ENCODE data around the gene TMTC4.

The TMTC4 gene

DNA sequence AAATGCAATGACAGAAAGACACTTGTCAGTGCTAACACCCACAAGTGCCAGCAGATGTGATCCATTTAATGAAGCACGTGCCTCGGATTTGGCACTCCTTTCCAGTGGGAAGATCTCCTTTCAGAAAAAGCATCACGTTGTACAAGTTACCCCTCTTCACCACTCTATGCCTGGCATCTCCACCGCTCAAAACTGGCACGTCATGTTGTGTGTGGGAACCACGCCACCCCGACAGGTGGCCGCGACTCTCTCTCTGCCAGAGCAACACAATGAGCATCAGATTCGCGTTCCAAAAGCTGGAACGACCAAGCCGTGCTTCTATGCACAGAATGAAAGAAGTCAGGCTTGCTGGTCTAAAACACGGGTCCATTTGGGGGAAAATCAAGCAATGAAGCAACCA is 24.3 kb downstream of the TMTC4 start:
- Histone ChIP-seq H3K27ac (ENCODE audit: low read depth in 2 of 2, low read length in 2 of 2) (no peak overlapping the region), H3K9me3 (ENCODE audit: control insufficient read depth in 2 of 2, low read length in 2 of 2) (no peaks in the 10 kb centered on the region), H3K9ac (ENCODE audit: low read depth in 1 of 2, low read length in 2 of 2) (no peak overlapping the region), H3K27me3 (ENCODE audit: control insufficient read depth in 2 of 2, insufficient read depth in 2 of 2, low read length in 2 of 2) (no peaks in the 10 kb centered on the region), H3K4me1 (ENCODE audit: control insufficient read depth in 2 of 2, insufficient read depth in 2 of 2, low read length in 2 of 2) (no peaks in the 10 kb centered on the region), H3K4me3 (ENCODE audit: low read length in 2 of 2) (no peak overlapping the region), H3K36me3 (ENCODE audit: control insufficient read depth in 2 of 2, insufficient read depth in 2 of 2, low read length in 2 of 2) (peaks cover 7% of the 10 kb centered on the region in 2 donors)

DNA sequence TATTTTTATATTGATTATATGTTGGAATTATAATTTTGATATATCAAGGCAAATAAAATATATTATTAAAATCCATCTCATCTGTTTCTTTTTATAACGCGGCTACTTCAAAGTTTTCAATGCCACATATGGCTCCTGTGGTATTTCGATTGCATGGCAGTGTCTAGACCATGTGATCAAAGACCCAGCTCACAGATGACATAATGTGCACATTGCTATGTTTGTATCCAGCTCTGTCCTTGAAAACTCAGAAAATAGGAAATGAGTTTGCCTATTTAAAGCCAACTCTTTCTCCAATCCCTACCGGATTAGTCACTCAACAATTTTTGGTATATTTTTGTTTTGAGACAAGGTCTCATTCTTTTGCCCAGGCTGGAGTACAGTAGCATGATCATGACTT is 26.2 kb downstream of the TMTC4 start:
- H3K4me1 ChIP-seq (ENCODE audit: control insufficient read depth in 2 of 2, insufficient read depth in 2 of 2, low read length in 2 of 2), result no peaks in the 10 kb centered on the region
- H3K27ac ChIP-seq (ENCODE audit: low read depth in 2 of 2, low read length in 2 of 2), result no peak overlapping the region
- H3K4me3 ChIP-seq (ENCODE audit: low read length in 2 of 2), result no peak overlapping the region
- H3K27me3 ChIP-seq (ENCODE audit: control insufficient read depth in 2 of 2, insufficient read depth in 2 of 2, low read length in 2 of 2), result no peaks in the 10 kb centered on the region
- no peak overlapping the region for H3K9ac ChIP-seq (ENCODE audit: low read depth in 1 of 2, low read length in 2 of 2)
- H3K9me3 ChIP-seq (ENCODE audit: control insufficient read depth in 2 of 2, low read length in 2 of 2), result no peaks in the 10 kb centered on the region
- H3K36me3 ChIP-seq (ENCODE audit: control insufficient read depth in 2 of 2, insufficient read depth in 2 of 2, low read length in 2 of 2), result peaks cover 2 to 6% of the 10 kb centered on the region in 2 donors

DNA sequence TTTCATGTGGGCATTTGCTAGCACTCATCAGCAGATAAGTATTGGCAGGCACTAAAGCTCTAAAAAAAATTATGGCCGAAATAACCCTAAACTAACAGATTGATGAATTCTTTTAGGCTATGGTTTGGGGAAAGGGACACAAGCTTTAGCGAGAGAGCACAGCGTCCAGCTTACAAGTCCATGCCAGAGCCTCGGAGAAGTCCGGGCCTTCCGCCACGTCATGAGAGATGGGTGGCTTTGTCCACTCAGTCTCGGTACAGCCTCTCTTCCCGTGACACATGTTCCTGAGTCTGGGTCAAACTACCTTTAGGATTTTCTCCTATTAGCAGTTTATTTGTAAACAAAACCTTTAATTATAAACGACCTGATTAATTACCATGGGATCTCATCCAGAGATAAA is 27.7 kb downstream of the TMTC4 start:
- Histone ChIP-seq H3K27ac (ENCODE audit: low read depth in 2 of 2, low read length in 2 of 2) (no peak overlapping the region), H3K27me3 (ENCODE audit: control insufficient read depth in 2 of 2, insufficient read depth in 2 of 2, low read length in 2 of 2) (no peaks in the 10 kb centered on the region), H3K4me3 (ENCODE audit: low read length in 2 of 2) (no peak overlapping the region), H3K36me3 (ENCODE audit: control insufficient read depth in 2 of 2, insufficient read depth in 2 of 2, low read length in 2 of 2) (peaks cover 8 to 14% of the 10 kb centered on the region in 2 donors), H3K4me1 (ENCODE audit: control insufficient read depth in 2 of 2, insufficient read depth in 2 of 2, low read length in 2 of 2) (no peaks in the 10 kb centered on the region), H3K9me3 (ENCODE audit: control insufficient read depth in 2 of 2, low read length in 2 of 2) (no peaks in the 10 kb centered on the region), H3K9ac (ENCODE audit: low read depth in 1 of 2, low read length in 2 of 2) (no peak overlapping the region)

DNA sequence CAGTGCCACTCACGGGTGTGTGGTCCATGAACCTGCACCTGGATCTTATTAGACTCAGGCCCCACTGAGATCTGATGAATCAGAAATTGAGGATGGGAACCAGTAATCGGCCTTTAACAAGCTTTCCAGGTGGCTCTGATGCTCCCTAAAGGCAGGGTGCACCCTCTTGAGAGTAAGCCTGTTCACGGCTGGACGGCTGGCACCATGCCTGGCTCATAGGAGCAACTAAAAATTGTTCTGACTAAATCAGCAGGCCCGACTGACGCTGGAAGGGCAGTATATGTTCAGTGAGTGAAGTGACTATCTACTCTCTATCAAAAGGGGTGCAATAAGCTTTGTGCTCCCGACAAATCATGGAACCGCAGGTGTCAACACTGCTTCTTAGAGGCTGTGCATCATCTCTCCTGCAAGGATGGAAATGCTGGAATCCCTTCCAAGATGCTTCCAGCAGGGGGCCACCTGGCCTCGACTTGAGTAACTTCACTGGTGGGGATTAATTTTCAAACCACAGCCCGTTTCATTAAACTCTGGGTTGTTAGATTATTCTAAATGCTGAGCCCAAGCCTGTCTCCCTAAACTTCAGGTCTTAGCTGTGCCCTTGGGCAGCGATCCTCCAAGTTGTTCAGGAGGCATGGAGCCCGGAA is 28.4 kb downstream of the TMTC4 start:
- no peak overlapping the region for H3K9ac ChIP-seq (ENCODE audit: low read depth in 1 of 2, low read length in 2 of 2)
- no peaks in the 10 kb centered on the region for H3K4me1 ChIP-seq (ENCODE audit: control insufficient read depth in 2 of 2, insufficient read depth in 2 of 2, low read length in 2 of 2)
- no peaks in the 10 kb centered on the region for H3K9me3 ChIP-seq (ENCODE audit: control insufficient read depth in 2 of 2, low read length in 2 of 2)
- H3K27me3 ChIP-seq (ENCODE audit: control insufficient read depth in 2 of 2, insufficient read depth in 2 of 2, low read length in 2 of 2), result no peaks in the 10 kb centered on the region
- no peak overlapping the region for H3K4me3 ChIP-seq (ENCODE audit: low read length in 2 of 2)
- H3K36me3 ChIP-seq (ENCODE audit: control insufficient read depth in 2 of 2, insufficient read depth in 2 of 2, low read length in 2 of 2), result peaks cover 10 to 17% of the 10 kb centered on the region in 2 donors
- H3K27ac ChIP-seq (ENCODE audit: low read depth in 2 of 2, low read length in 2 of 2), result no peak overlapping the region

DNA sequence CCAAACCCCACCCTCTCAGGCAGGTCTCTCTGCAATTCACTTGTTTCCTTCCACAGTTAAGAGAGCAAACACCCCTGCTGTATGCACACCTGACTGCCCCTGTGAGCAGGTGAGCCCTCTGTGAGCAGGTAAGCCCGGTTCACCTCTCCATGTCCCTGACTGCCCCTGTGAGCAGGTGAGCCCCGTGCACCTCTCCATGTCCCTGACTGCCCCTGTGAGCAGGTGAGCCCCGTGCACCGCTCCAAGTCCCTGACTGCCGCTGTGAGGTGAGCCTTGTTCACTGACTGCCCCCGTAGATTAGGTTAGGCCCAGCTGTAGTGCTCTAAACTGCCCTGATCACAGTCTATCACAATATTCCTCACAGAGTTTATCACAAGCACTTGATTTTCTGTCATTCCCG is 29.2 kb downstream of the TMTC4 start:
- peaks cover 14 to 17% of the 10 kb centered on the region in 2 donors for H3K36me3 ChIP-seq (ENCODE audit: control insufficient read depth in 2 of 2, insufficient read depth in 2 of 2, low read length in 2 of 2)
- no peak overlapping the region for H3K4me3 ChIP-seq (ENCODE audit: low read length in 2 of 2)
- H3K27ac ChIP-seq (ENCODE audit: low read depth in 2 of 2, low read length in 2 of 2), result no peak overlapping the region
- no peak overlapping the region for H3K9ac ChIP-seq (ENCODE audit: low read depth in 1 of 2, low read length in 2 of 2)
- no peaks in the 10 kb centered on the region for H3K27me3 ChIP-seq (ENCODE audit: control insufficient read depth in 2 of 2, insufficient read depth in 2 of 2, low read length in 2 of 2)
- no peaks in the 10 kb centered on the region for H3K4me1 ChIP-seq (ENCODE audit: control insufficient read depth in 2 of 2, insufficient read depth in 2 of 2, low read length in 2 of 2)
- H3K9me3 ChIP-seq (ENCODE audit: control insufficient read depth in 2 of 2, low read length in 2 of 2), result no peaks in the 10 kb centered on the region

DNA sequence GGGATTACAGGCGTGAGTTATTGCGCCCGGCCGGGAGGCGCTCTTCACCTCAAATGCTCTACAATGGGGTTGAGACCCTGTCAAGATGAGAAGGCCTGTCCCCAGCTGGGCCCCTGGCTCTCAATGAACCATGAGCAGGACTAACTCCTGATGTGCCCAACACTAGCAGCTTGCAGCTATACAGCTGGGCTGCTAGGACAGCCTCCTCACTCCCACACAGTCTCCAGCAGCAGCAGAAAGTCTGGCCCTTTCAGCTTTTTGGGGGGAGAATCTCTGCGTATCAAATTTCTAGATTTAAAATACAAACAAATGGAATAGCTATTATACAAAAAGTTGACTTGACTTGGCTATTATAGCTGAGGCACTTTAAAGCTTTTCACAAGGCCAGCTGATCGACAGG is 30.2 kb downstream of the TMTC4 start:
- no peaks in the 10 kb centered on the region for H3K4me1 ChIP-seq (ENCODE audit: control insufficient read depth in 2 of 2, insufficient read depth in 2 of 2, low read length in 2 of 2)
- peaks cover 14 to 17% of the 10 kb centered on the region in 2 donors for H3K36me3 ChIP-seq (ENCODE audit: control insufficient read depth in 2 of 2, insufficient read depth in 2 of 2, low read length in 2 of 2)
- H3K9ac ChIP-seq (ENCODE audit: low read depth in 1 of 2, low read length in 2 of 2), result no peak overlapping the region
- H3K27me3 ChIP-seq (ENCODE audit: control insufficient read depth in 2 of 2, insufficient read depth in 2 of 2, low read length in 2 of 2), result no peaks in the 10 kb centered on the region
- no peak overlapping the region for H3K4me3 ChIP-seq (ENCODE audit: low read length in 2 of 2)
- H3K9me3 ChIP-seq (ENCODE audit: control insufficient read depth in 2 of 2, low read length in 2 of 2), result no peaks in the 10 kb centered on the region
- no peak overlapping the region for H3K27ac ChIP-seq (ENCODE audit: low read depth in 2 of 2, low read length in 2 of 2)

DNA sequence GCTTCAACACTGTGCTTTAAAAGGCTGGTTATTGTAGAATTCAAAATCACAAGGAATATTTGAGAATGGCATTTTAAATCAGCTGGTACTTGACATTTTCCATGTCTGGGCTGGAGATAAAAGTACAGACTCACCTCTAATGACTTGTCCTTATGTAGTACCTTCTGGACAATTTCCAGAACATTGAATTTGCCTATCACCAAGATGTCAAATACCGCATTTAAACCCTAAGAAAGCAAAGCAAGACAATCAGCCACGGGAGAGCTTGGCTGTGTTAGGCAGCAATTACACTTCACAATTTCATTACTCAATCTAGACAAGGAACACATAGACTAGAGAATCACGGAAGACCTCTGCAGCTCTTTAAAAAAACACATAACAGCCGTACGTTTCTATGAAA is 36.8 kb downstream of the TMTC4 start:
- Histone ChIP-seq H3K9me3 (ENCODE audit: control insufficient read depth in 2 of 2, low read length in 2 of 2) (no peaks in the 10 kb centered on the region), H3K9ac (ENCODE audit: low read depth in 1 of 2, low read length in 2 of 2) (no peak overlapping the region), H3K4me3 (ENCODE audit: low read length in 2 of 2) (no peak overlapping the region), H3K36me3 (ENCODE audit: control insufficient read depth in 2 of 2, insufficient read depth in 2 of 2, low read length in 2 of 2) (peaks cover 38 to 39% of the 10 kb centered on the region in 2 donors), H3K27ac (ENCODE audit: low read depth in 2 of 2, low read length in 2 of 2) (no peak overlapping the region), H3K4me1 (ENCODE audit: control insufficient read depth in 2 of 2, insufficient read depth in 2 of 2, low read length in 2 of 2) (no peaks in the 10 kb centered on the region), H3K27me3 (ENCODE audit: control insufficient read depth in 2 of 2, insufficient read depth in 2 of 2, low read length in 2 of 2) (no peaks in the 10 kb centered on the region)

DNA sequence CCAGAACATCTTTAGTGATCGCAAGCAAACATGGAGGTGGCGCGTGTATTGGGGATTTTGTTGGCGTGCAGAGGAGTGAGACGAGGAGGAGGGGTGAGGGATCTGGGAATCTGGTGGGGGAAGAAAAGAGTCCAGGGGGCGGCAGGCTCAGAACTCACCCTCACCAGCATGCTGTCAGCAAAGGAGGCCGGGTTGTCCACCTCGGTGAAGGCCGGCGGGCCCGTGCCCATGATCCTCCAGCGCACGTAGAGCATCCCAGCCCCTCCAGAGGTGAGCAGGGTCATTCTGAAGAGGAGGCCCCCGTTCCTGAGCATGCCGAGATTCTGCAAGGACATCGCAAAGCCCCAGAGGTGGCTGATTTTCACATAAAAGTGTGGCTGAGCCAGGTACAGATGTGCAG is 37.2 kb downstream of the TMTC4 start:
- Histone ChIP-seq H3K4me1 (ENCODE audit: control insufficient read depth in 2 of 2, insufficient read depth in 2 of 2, low read length in 2 of 2) (no peaks in the 10 kb centered on the region), H3K27me3 (ENCODE audit: control insufficient read depth in 2 of 2, insufficient read depth in 2 of 2, low read length in 2 of 2) (no peaks in the 10 kb centered on the region), H3K27ac (ENCODE audit: low read depth in 2 of 2, low read length in 2 of 2) (no peak overlapping the region), H3K9me3 (ENCODE audit: control insufficient read depth in 2 of 2, low read length in 2 of 2) (no peaks in the 10 kb centered on the region), H3K4me3 (ENCODE audit: low read length in 2 of 2) (no peak overlapping the region), H3K36me3 (ENCODE audit: control insufficient read depth in 2 of 2, insufficient read depth in 2 of 2, low read length in 2 of 2) (peaks cover 35 to 38% of the 10 kb centered on the region in 2 donors), H3K9ac (ENCODE audit: low read depth in 1 of 2, low read length in 2 of 2) (no peak overlapping the region)

DNA sequence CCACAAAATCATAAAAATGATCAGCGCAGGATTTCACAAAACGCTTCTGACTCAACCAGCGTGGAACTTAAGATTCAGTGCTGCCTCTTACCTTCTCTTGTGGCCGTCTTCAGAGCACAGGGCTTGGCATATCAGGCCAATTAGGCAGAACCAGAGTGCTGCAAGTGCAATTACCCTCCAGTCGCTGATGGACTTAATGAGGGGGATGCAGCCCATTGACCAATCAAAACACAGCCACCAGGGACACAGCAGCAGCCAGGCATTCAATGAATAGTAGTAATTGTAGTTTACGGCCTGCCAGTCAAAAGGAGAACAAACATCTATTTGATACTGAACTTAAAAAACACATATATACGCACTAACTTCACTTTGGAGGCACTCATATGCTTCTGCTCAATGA is 38.2 kb downstream of the TMTC4 start:
- Histone ChIP-seq H3K27ac (ENCODE audit: low read depth in 2 of 2, low read length in 2 of 2) (no peak overlapping the region), H3K4me1 (ENCODE audit: control insufficient read depth in 2 of 2, insufficient read depth in 2 of 2, low read length in 2 of 2) (no peaks in the 10 kb centered on the region), H3K9ac (ENCODE audit: low read depth in 1 of 2, low read length in 2 of 2) (no peak overlapping the region), H3K9me3 (ENCODE audit: control insufficient read depth in 2 of 2, low read length in 2 of 2) (no peaks in the 10 kb centered on the region), H3K36me3 (ENCODE audit: control insufficient read depth in 2 of 2, insufficient read depth in 2 of 2, low read length in 2 of 2) (peaks cover 29 to 33% of the 10 kb centered on the region in 2 donors), H3K27me3 (ENCODE audit: control insufficient read depth in 2 of 2, insufficient read depth in 2 of 2, low read length in 2 of 2) (no peaks in the 10 kb centered on the region), H3K4me3 (ENCODE audit: low read length in 2 of 2) (no peak overlapping the region)

DNA sequence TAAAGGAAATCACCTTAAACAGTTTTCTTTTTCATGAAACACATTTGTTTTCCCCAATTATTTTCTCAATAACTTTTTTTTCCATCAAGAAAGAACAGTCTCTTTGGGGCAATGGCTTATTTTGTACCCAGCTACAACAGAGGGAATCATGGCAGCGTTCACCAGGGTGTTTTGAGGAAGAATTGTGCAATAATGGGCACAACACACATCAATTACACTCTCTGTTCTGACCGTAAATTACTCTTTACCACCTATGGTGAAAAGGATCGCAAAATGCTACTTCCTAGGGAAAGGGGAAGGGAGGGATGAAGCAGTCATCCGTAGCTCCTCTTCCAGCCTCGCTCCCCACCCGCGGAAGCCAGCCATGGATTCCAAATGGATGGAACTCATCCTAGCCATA is 38.6 kb downstream of the TMTC4 start:
- Histone ChIP-seq H3K36me3 (ENCODE audit: control insufficient read depth in 2 of 2, insufficient read depth in 2 of 2, low read length in 2 of 2) (peaks cover 29 to 31% of the 10 kb centered on the region in 2 donors), H3K9ac (ENCODE audit: low read depth in 1 of 2, low read length in 2 of 2) (no peak overlapping the region), H3K9me3 (ENCODE audit: control insufficient read depth in 2 of 2, low read length in 2 of 2) (no peaks in the 10 kb centered on the region), H3K4me3 (ENCODE audit: low read length in 2 of 2) (no peak overlapping the region), H3K4me1 (ENCODE audit: control insufficient read depth in 2 of 2, insufficient read depth in 2 of 2, low read length in 2 of 2) (no peaks in the 10 kb centered on the region), H3K27ac (ENCODE audit: low read depth in 2 of 2, low read length in 2 of 2) (no peak overlapping the region), H3K27me3 (ENCODE audit: control insufficient read depth in 2 of 2, insufficient read depth in 2 of 2, low read length in 2 of 2) (no peaks in the 10 kb centered on the region)

DNA sequence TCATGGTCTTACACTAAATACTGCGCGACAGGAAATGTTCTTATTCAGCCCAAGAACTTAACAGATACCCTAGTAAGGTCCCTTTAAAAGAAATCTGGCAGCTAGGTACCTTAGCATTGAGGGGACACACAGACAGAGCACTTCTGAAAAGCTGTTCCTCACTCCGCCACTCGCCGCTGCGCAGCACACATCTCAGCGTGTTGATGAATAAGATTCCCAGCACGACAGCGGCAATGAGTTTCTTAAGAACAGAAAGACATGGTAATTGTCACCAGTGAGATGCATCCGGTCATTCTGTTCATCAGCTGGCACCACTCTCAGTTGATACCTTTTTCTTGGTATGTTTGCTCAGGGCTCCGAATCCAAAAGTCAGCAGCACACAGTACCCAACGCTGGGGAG is 39.9 kb downstream of the TMTC4 start:
- Histone ChIP-seq H3K9me3 (ENCODE audit: control insufficient read depth in 2 of 2, low read length in 2 of 2) (no peaks in the 10 kb centered on the region), H3K4me3 (ENCODE audit: low read length in 2 of 2) (no peak overlapping the region), H3K4me1 (ENCODE audit: control insufficient read depth in 2 of 2, insufficient read depth in 2 of 2, low read length in 2 of 2) (no peaks in the 10 kb centered on the region), H3K9ac (ENCODE audit: low read depth in 1 of 2, low read length in 2 of 2) (no peak overlapping the region), H3K27ac (ENCODE audit: low read depth in 2 of 2, low read length in 2 of 2) (no peak overlapping the region), H3K27me3 (ENCODE audit: control insufficient read depth in 2 of 2, insufficient read depth in 2 of 2, low read length in 2 of 2) (no peaks in the 10 kb centered on the region), H3K36me3 (ENCODE audit: control insufficient read depth in 2 of 2, insufficient read depth in 2 of 2, low read length in 2 of 2) (peaks cover 29 to 34% of the 10 kb centered on the region in 2 donors)

Measured in mucosa of rectum (tissue), 2 donors.